Astrocyte of the cerebellum (primary cell): ENCODE data around the gene HEATR1.
A peak's percentile ranks its signal among the peaks of the same experiment; 100 is the strongest.

Source experiments
- DNase-seq: peaks from one replicate; pipeline ENCODE4 v3.0.0-alpha.2; 2011; ENCODE audit warnings: low read depth
- H3K4me3 ChIP-seq: 2 replicates; pipeline ENCODE4 v1.5.1; 2011; ENCODE audit warnings: mild to moderate bottlenecking, low read depth, low read length, moderate library complexity
- CTCF ChIP-seq: IDR thresholded peaks from 2 replicates; pipeline ENCODE4 v1.5.1; 2012; ENCODE audit warnings: low read length, low read depth, moderate library complexity, mild to moderate bottlenecking; ENCODE audit errors: missing control alignments
- in situ Hi-C: cut with HindIII; loops from 2 replicates; pipeline ENCODE4 v1.10.0; 2017; ENCODE audit warnings: low sequenced_read_pairs

The HEATR1 gene

GRCh38 chr1:236535190-236535589 lies 69.1 kb downstream of the HEATR1 start:
- no peak for TF ChIP-seq CTCF
- no peak for DNase-seq
- H3K4me3 ChIP-seq, result no peak overlapping the region
- in situ Hi-C loops, result no loop called here

- TF ChIP-seq CTCF, result no peak
- no peak overlapping the region for H3K4me3 ChIP-seq
- DNase-seq, result peak; percentile 42
- in situ Hi-C loops, result no loop called here
Observed at GRCh38 chr1:236534151-236534651, 70.1 kb downstream of the HEATR1 start.

GRCh38 chr1:236532850-236533249 lies 71.5 kb downstream of the HEATR1 start:
- H3K4me3 ChIP-seq, result no peak overlapping the region
- in situ Hi-C loops, result no loop called here
- TF ChIP-seq CTCF, result no peak
- DNase-seq, result no peak

- in situ Hi-C loops, result no loop called here
- DNase-seq, result no peak
Observed at GRCh38 chr1:236530959-236531358, 73.4 kb downstream of the HEATR1 start.

GRCh38 chr1:236530286-236530685 lies 74.0 kb downstream of the HEATR1 start:
- no peak for TF ChIP-seq CTCF
- in situ Hi-C loops, result no loop called here
- no peak for DNase-seq
- no peak overlapping the region for H3K4me3 ChIP-seq

More at GRCh38 chr1:236530959-236531358, 73.4 kb downstream of the HEATR1 start:
- no peak for TF ChIP-seq CTCF
- H3K4me3 ChIP-seq, result no peak overlapping the region

- in situ Hi-C loops, result no loop called here
- TF ChIP-seq CTCF, result no peak
- no peak for DNase-seq
- no peak overlapping the region for H3K4me3 ChIP-seq
Observed at GRCh38 chr1:236526079-236526478, 78.2 kb downstream of the HEATR1 start.

- H3K4me3 ChIP-seq, result peak overlapping the region; percentile 60
- DNase-seq, result no peak
Observed at GRCh38 chr1:236524895-236525184, 79.5 kb downstream of the HEATR1 start.

More at GRCh38 chr1:236524895-236525184, 79.5 kb downstream of the HEATR1 start:
- no peak for TF ChIP-seq CTCF
- in situ Hi-C loops, result no loop called here
